ENCODE measurements around the gene HECW1.
"Not testable (repeated sequence)": the region's sequence is repeated elsewhere in the genome, so short reads cannot be mapped to it uniquely, and the experiment has no call there.

HECW1 gene

DNA sequence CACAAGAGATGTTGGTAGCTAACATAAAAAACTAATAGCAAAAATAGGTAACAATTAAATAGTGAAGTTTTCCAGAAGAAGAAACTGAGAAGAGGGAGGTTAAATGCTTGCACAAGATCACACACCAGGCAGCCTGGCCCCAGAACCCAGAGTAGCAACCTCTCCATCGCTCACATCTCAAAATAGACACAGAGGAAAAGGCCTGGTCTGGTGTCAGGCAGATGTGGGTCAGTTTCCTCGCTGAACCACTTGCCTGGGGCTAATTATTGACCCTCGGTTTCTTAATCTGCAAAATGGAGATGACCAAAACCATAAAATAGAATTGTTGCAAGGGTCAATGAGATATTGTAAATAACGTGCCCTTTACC lies 425.9 kb downstream of the HECW1 start:
- no peak for DNase-seq (ENCODE audit: low read depth)

- DNase-seq (ENCODE audit: low read depth), result no peak
Measured at GRCh38 chr7:43540471-43540870, 428.0 kb downstream of the HECW1 start.

- DNase-seq (ENCODE audit: low read depth), result no peak
Measured at GRCh38 chr7:43542716-43543115, 430.3 kb downstream of the HECW1 start.

GRCh38 chr7:43546231-43546630 lies 433.8 kb downstream of the HECW1 start:
- DNase-seq (ENCODE audit: low read depth), result no peak

GRCh38 chr7:43550427-43550826 lies 438.0 kb downstream of the HECW1 start:
- DNase-seq (ENCODE audit: low read depth), result no peak

DNA sequence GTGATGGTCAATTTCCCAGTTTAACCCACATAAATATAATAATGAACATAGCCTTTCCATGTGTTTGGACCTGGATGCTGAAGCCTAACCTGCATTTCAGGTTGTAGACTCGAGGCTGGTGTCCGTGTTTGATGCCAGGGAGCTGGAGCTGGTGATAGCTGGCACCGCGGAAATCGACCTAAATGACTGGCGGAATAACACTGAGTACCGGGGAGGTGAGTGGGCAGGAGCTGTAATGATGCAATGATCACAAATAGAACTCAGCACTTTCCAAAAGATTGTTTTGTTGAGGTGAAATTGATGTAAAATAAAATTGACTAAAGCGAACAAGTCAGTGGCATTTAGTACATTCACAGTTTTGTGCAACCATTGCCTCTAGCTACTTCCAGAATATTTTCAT lies 439.7 kb downstream of the HECW1 start:
- DNase-seq (ENCODE audit: low read depth), result no peak

DNA sequence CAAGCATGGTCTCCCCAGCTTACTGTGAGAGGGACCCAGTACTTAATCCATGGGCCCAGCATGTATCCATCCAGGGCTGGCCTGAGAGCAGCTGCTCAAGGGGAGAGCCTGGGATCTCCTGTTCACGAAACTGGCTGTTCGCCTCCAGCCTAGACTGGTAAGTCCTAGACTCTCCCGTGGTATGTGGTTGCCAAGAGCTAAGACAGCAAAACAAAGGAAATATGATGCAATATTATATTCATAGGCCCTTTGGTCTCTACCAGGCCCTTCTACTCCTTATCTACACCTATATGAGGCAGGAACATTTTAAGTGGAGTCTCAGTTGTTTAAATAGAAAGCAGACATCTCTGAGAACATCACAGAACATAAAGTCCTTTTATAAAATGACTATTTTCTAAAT lies 441.6 kb downstream of the HECW1 start:
- no peak for DNase-seq (ENCODE audit: low read depth)

DNA sequence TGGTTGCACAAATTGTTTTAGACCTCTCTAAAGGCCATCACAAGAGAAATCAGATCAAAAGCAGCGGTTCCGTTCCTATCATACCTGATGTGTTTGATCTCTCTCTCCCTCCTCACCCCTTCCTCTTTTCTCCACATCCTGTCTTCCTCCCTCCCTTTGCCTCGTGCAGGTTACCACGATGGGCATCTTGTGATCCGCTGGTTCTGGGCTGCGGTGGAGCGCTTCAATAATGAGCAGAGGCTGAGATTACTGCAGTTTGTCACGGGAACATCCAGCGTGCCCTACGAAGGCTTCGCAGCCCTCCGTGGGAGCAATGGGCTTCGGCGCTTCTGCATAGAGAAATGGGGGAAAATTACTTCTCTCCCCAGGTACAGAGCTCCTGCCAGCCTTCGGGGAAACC lies 442.0 kb downstream of the HECW1 start:
- DNase-seq (ENCODE audit: low read depth), result no peak

- DNase-seq (ENCODE audit: low read depth), result no peak
Measured at GRCh38 chr7:43557831-43558495, 445.5 kb downstream of the HECW1 start.

DNA sequence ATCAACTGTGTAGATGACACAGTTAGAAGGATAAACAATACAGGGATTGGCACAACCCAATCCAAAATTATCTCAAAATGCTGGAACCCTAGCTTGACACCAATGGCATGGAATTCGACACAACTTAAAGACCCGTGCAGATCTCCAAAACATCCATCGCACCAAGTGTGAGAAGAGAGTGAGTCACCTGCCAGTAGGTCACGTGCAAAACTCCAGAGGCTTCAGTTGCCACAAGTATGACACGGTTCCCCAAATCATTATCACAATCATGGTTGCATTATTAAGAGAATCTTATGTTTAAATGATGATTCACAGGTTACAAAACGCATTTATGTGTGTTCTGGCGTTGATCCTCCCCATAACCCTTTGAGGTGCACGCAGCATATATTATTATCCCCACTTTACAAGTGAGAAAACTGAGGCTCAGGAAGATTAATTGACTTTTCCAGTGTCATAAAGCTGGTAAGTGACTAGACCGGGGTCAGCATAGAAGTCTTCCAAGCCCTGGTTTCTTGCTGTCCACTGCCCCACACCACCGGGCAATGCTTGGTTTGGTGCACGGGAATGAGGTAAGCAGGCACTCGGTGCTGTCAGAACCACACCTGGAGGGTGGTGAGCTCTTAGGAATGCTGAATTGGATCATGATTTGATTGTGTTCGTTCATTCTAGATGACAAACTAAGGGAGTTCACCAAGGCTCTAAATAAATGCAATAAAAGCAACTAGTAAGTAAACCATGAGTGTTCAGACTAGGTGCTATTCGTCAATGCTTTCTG lies 446.9 kb downstream of the HECW1 start:
- no peak for DNase-seq (ENCODE audit: low read depth)

- DNase-seq (ENCODE audit: low read depth), result no peak
Measured at GRCh38 chr7:43559946-43560335, 447.5 kb downstream of the HECW1 start.

GRCh38 chr7:43560742-43561330 lies 448.4 kb downstream of the HECW1 start:
- no peak for DNase-seq (ENCODE audit: low read depth)

GRCh38 chr7:43562383-43562782 lies 449.9 kb downstream of the HECW1 start:
- DNase-seq (ENCODE audit: low read depth), result no peak

DNA sequence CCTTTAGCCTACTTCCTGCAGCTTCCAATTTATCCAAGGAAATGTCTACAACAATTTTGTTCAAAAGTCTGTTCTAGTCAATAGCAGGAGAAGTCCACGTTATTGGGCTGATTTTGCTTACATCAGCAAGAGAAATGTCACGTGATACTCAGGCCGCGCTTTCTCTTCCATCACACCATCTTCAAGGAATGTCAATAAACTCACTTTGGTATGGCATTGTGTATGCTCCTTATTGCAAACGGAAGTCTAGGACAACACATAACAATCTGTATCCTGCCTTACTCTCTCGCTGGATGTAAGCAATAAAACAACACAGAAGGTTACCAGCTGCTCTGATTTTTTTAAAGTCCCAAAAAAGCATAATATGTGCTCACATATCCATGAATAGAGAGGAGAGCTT lies 453.3 kb downstream of the HECW1 start:
- DNase-seq (ENCODE audit: low read depth), result peak; percentile 79

GRCh38 chr7:43568529-43568928 lies 456.1 kb downstream of the HECW1 start:
- DNase-seq (ENCODE audit: low read depth), result no peak

DNA sequence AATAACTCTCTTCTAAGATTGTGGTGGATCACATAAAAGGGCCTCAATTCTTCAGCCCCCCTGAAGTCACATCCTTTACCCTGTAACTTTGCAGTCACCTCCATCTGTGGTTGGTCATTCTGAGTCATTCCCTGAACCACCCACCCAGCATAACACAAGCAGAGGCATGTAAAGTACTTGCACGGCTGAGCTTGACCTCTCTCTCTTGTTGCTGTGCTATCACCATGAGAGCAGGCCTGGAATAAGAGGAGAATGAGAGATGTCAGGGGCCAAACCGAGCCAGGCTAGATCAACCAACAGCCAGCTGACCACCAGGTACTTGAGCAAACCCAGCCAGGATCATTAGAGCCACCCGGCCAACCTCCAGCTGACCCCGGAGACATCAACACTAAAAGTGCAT lies 457.0 kb downstream of the HECW1 start:
- peak; percentile 71 for DNase-seq (ENCODE audit: low read depth)

GRCh38 chr7:43570688-43571365 lies 458.4 kb downstream of the HECW1 start:
- no peak for DNase-seq (ENCODE audit: low read depth)

GRCh38 chr7:43572516-43573049 lies 460.1 kb downstream of the HECW1 start:
- peak; percentile 100 for DNase-seq (ENCODE audit: low read depth)

DNA sequence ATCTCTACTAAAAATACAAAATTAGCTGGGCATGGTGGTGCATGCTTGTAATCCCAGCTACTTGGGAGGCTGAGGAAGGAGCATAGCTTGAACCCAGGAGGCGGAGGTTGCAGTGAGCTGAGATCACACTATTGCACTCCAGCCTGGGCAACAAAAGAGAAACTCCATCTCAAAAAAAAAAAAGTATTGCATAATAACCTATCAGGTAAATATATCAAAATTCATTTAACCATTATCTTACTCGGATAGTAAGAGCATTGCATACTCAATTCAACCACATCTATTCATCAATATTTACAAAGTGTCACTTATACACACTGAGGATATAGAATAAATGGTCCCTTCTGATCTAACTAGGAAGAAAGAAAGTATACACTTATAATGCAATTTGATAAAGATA lies 461.4 kb downstream of the HECW1 start:
- not testable (repeated sequence) for DNase-seq (ENCODE audit: low read depth)

GRCh38 chr7:43575506-43575905 lies 463.1 kb downstream of the HECW1 start:
- no peak for DNase-seq (ENCODE audit: low read depth)

DNA sequence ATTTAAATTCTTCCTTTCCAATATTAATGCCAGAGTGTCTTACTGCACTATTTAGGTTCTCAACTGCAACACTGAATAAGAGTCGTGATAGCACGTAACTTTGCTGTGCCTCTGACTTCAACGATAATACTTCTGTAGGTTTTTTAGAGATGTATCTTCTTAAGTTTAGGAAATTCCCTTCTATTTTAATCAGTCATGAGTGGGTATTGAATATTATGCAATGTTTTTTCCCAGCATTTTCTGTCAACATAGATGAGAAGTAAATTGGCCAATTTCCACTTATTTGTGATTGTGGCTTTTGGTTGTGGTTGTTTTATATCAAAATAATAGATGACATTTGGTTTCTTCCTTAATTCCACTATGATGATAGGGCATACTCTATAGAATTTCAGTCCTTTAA lies 463.8 kb downstream of the HECW1 start:
- DNase-seq (ENCODE audit: low read depth), result no peak

GRCh38 chr7:43577485-43577951 lies 465.1 kb downstream of the HECW1 start:
- no peak for DNase-seq (ENCODE audit: low read depth)

All from GM04504 (cell line).